NCI-H524 (cell line): ENCODE results near the gene ELMOD3.
A peak's percentile ranks its signal among the peaks of the same experiment; 100 is the strongest.
"Not testable (repeated sequence)": the region's sequence is repeated elsewhere in the genome, so short reads cannot be mapped to it uniquely, and the experiment has no call there.

ENCODE experiments used
- DNase-seq, 2 experiments: peaks; one replicate each; lab custom pipeline; 2025; lab: John Stamatoyannopoulos, UW

Gene ELMOD3

GRCh38 chr2:85354286-85355072 is at the start of gene ELMOD3, which contains the start of gene RETSAT:
TSS of gene ELMOD3 (plus strand) at chr2:85354769. CDS start at chr2:85357199, 2,430 bp downstream.
TSS of gene RETSAT (minus strand) at chr2:85354528. CDS start at chr2:85354507, 21 bp downstream.
- peak; percentile 94 to 98 for DNase-seq

GRCh38 chr2:85307527-85307897 is 47.1 kb upstream of the ELMOD3 start:
- DNase-seq: no peak

GRCh38 chr2:85308201-85308600 is 46.4 kb upstream of the ELMOD3 start:
- no peak for DNase-seq

- peak; percentile 88 to 94 for DNase-seq
Observed at GRCh38 chr2:85308896-85309555, 45.5 kb upstream of the ELMOD3 start.

GRCh38 chr2:85309699-85310321 is 44.8 kb upstream of the ELMOD3 start:
- DNase-seq: peak in 1 of 2 experiments; percentile 38

GRCh38 chr2:85310330-85310729 is 44.2 kb upstream of the ELMOD3 start:
- DNase-seq: no peak

GRCh38 chr2:85312404-85312803 is 42.2 kb upstream of the ELMOD3 start:
- no peak for DNase-seq

GRCh38 chr2:85314884-85315242 is 39.7 kb upstream of the ELMOD3 start:
- no peak for DNase-seq

- DNase-seq: not testable (repeated sequence)
Observed at GRCh38 chr2:85315921-85316320, 38.6 kb upstream of the ELMOD3 start.

- no peak for DNase-seq
Observed at GRCh38 chr2:85318222-85319074, 36.1 kb upstream of the ELMOD3 start.

- no peak for DNase-seq
Observed at GRCh38 chr2:85319796-85320195, 34.8 kb upstream of the ELMOD3 start.

- DNase-seq: no peak
Observed at GRCh38 chr2:85323351-85323987, 31.1 kb upstream of the ELMOD3 start.

GRCh38 chr2:85323988-85324367 is 30.6 kb upstream of the ELMOD3 start:
- DNase-seq: not testable (repeated sequence)

GRCh38 chr2:85324639-85325465 is 29.7 kb upstream of the ELMOD3 start:
- DNase-seq: no peak

- DNase-seq: no peak
Observed at GRCh38 chr2:85325466-85325811, 29.1 kb upstream of the ELMOD3 start.

GRCh38 chr2:85326406-85327159 is 28.0 kb upstream of the ELMOD3 start:
- no peak for DNase-seq

GRCh38 chr2:85327160-85327821 is 27.3 kb upstream of the ELMOD3 start:
- DNase-seq: no peak

- DNase-seq: peak; percentile 72 to 85
Observed at GRCh38 chr2:85327822-85328617, 26.5 kb upstream of the ELMOD3 start, which contains the start of gene TGOLN2. TSS of gene TGOLN2 (minus strand) at chr2:85327989. CDS start at chr2:85327962, 27 bp downstream.
